HG03565 (cell line): ENCODE data around the gene UBE2Z.
A peak's percentile ranks its signal among the peaks of the same experiment; 100 is the strongest.
"Not testable (repeated sequence)": the region's sequence is repeated elsewhere in the genome, so short reads cannot be mapped to it uniquely, and the experiment has no call there.

Experiments
- ATAC-seq: cut with Tn5 transposase; IDR thresholded peaks from one replicate; pipeline ENCODE4 v1.9.1; 2021; ENCODE audit warnings: mild to moderate bottlenecking, moderate library complexity; ENCODE audit not compliant: unreplicated experiment

UBE2Z gene

GRCh38 chr17:48908047-48908843 lies at the start of gene UBE2Z:
Gene UBE2Z (plus strand): TSS chr17:48908407. CDS start chr17:48908504, 97 bp downstream.
- ATAC-seq, result peak; percentile 70

GRCh38 chr17:48860034-48860433 lies 48.2 kb upstream of the UBE2Z start:
- no peak for ATAC-seq

DNA sequence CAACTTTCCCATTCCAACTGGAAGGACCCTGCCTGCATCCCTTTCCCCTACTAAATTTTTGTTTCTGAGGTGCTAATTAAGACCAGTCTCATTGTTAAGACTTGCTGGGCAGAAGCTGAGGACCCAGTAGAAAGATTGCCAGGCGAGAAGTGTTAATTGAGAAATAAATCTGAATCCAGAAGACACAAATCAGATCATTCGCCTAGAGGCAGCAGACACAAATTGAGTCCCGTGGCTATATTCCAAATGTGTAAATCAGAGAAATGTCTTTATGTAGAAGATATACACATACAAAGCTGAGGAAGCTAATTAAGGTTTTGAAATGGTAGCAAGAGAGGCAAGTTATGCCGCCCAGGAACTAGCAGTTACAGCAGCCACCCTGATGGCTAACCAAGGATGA lies 47.8 kb upstream of the UBE2Z start:
- no peak for ATAC-seq

- ATAC-seq, result no peak
Measured at GRCh38 chr17:48868916-48869500, 39.2 kb upstream of the UBE2Z start.

DNA sequence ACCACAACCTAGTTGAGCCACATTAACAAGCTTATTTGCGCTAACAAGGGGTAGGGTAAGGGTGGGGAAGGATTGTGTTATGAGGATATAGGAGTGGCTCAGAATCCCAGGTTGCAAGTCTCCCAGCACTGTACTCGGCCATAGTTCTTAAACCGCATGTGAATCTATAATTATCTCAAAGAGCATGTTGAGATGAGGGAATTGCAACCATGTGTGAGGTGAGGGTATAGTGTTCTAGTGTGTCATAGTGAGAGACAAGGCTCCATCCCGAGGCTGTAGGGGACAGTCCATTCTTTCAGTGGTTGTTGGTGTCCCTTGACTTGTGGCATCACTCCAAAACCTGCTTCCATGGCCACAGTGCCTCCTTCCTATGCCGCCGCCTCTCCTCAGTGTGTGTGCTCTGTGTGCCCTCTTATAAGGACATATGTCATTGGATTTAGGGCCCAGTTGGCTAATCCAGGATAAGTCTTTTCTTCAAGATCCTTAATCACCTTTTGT lies 38.3 kb upstream of the UBE2Z start:
- ATAC-seq, result no peak

DNA sequence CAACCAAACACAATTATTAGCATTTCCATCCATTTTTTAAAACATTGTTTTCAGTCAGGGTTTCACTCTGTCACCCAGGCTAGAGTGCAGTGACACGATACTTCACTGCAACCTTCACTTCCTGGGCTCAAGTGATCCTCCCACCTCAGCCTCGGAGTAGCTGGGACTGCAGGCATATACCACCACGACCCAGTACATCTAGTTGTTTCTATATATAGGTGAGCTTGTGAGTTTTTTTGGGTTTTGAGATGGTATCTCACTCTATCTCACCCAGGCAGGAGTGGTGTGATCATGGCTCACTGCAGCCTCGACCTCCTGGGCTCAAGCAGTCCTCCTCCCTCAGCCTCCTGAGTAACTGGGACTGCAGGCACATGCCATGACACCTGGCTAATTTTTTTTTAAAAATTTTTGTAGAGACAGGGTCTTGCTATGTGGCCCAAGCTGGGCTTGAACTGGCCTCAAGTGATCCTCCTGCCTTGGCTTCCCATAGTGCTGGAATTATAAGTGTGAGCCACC lies 37.1 kb upstream of the UBE2Z start:
- ATAC-seq, result no peak

DNA sequence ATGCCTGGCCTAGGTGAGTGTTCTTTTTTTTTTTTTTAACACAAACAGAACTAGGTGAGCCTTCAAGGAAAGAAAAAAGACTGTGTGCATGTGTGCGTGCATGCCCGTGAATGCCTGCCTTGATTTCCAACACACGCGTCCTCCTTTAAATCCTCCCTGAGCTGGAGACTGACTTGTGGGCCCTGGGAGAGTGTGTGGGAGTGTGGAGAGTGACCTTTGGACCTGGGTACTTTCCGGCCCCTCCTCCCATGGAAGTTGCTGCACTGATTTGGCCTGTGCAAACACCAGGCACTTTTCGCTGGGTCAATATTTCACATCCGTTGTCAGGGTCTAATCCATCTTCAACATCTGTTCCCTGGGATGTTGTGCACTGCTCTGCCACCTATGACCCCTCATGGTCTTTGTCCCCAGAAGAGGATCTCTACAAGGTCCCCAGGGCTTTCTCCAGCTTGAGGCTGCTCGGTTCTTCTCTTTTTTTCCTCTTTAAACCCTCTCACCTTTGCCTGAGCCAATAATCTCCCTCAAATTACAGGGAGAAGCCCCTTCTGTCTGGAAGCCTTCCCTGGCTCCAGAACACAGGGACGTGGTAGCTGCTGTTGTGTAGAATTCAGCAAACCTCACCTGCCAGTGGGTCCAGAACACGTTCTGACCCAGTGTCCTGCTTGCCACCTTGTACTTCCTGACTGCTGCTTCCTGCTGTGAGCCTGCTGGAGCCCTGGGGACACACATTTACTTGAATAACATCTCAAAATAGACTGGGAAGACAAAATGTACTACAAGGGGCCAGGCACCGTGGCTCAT lies 36.5 kb upstream of the UBE2Z start:
- no peak for ATAC-seq

DNA sequence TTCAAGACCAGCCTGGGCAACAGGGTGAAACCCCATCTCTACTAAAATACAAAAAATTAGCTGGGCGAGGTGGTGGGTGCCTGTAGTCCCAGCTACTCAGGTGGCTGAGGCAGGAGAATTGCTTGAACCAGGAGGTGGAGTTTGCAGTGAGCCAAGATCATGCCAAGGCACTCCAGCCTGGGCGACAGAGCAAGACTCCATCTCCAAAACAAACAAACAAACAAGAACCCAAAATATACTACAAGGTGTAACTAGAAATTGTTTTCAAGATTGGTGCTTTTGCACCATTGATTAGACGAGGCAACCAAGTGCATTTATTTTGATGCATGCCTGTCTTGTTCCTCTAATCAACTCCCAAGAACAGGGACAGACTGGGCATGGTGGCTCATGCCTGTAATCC lies 35.8 kb upstream of the UBE2Z start:
- not testable (repeated sequence) for ATAC-seq

DNA sequence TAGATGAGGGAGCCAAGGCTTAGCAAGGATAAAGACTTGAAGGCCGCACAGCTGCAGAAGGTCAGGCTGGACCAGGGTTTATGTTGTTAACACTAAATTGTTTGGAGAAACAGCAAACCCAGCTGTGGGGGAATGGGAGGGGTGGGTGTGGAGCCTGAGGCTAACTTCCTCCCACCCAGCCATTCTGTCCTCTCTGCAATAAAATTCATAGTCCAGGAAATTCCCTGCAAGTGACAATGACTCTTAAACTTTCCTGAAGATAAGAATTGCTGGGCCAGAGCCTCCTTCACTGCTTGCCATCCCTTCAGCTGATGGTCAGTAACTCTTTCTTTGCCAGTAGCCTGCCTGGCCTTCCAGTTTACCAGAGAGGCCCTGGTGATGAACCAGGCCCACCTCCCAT lies 35.0 kb upstream of the UBE2Z start:
- ATAC-seq, result no peak

DNA sequence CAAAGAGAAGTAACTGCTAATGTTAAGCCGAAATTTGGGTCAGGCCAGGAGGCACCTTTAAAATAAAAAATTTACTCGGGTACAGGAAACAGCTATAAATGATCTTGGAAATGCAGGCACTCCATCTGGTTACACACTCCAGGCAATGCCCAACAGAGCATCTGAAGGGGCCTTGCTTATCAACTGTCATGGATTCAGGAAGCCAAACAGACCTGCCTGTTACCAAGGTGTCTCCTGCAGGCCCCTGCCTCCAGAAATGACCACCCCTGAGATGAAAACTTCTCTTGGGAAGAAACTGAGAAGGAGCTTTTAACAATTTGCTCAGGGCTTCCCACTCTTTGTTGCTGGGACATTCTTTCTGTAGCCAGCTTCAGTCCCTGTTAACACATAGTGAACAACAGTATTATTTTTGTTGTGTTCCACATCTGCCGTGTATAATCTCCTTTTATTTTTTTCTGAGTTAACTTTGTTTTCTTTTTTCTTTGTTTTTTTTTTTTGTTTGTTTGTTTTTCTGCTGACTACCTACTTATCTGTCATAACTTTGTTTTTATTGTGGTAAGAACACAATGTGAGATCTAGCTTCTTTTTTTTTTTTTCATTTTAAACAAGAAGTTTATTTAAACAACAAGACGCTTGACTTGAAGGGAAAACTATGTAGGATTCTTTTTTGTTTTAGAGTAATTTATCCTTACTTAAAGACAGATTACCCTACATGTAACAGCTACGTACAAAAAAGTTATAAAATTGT lies 34.3 kb upstream of the UBE2Z start:
- no peak for ATAC-seq

GRCh38 chr17:48878920-48879898 lies 29.0 kb upstream of the UBE2Z start:
- ATAC-seq, result no peak

DNA sequence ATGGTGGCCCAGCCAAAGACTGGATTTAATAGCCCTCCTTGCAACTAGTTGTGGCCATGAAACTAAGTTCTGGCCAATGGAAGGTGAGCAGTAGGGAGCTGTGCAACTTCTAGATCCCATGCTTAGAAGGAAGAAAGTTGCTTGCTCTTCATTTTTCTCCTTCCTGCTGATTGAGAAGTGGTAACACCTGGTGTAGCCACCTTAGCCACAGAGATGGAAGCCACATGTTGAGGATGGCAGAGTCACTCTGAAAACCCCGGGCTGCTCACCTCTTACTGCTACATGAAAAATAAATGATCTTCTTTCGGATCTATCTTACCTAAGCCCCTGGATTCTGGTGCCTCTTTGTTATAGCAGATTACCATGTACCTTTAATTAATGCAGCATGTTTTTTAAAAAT lies 25.9 kb upstream of the UBE2Z start:
- no peak for ATAC-seq

- no peak for ATAC-seq
Measured at GRCh38 chr17:48883171-48883570, 25.0 kb upstream of the UBE2Z start.

GRCh38 chr17:48890086-48890485 lies 18.1 kb upstream of the UBE2Z start:
- ATAC-seq, result no peak

GRCh38 chr17:48892940-48893645 lies 15.1 kb upstream of the UBE2Z start:
- ATAC-seq, result no peak

DNA sequence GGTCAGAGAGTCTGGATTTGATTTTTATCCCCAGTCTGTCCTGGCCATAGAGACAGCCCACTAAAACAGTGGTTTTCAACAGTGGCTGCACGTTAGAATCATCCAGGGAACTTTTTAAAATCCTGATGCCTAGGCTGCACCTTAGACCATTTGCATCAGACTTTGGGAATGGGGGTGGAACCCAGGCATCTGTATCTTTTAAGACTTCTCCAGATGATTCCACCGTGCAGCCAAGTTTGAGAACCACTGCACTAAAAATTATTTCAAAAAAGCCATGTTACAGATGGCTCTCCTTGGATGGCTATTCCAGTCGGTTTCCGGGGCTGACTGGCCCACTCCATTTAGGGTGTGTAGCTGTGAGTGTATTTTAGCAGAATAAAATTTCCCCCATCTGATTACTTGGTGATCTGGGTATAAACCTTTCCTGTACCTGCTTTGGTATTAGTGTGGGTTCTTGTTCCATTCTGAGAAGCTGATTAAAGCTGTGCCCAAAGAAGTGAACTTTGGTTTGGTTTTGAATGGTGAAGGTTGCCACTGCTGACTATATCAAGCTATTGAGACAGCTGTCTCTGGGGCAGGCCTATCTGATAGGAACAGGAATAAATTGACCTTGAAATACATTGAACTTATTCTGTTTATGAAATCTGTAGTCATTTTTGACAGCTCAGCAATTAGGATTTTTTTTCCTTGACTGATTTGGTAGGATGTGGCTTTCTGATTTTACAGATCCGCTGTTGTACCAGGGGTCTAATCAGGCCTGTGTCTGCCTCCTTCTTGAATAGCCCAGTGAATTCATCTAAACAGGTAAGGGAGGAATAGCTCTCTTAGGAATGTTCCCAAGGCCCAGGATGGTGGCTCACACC lies 14.3 kb upstream of the UBE2Z start:
- no peak for ATAC-seq

- no peak for ATAC-seq
Measured at GRCh38 chr17:48894886-48895285, 13.3 kb upstream of the UBE2Z start.

GRCh38 chr17:48901241-48901640 lies 7.0 kb upstream of the UBE2Z start:
- ATAC-seq, result no peak
